Spleen (tissue), 11 donors: ENCODE data around the gene ZC3H4. TPM values are rescaled to one million over a fixed set of nuclear protein-coding genes. Genes with fewer than 3 reads are reported as not detected.

ENCODE experiments used
- DNase-seq: peaks from one replicate; pipeline ENCODE4 v3.0.0-alpha.2; 2020
- H3K27ac ChIP-seq, 8 donors: fragments of 200-600 bp; sonication (generic) in 7 of 8; 1 replicate in 4 of 8; 2 replicates in 4 of 8; pipeline versions ENCODE4 v1.5.0 to v1.8.0; 2016 to 2021; ENCODE audit warnings: inconsistent platforms in 4 of 8, mild to moderate bottlenecking in 4 of 8, moderate library complexity in 1 of 8
- H3K27me3 ChIP-seq, 7 donors: fragments of 200-600 bp; sonication (generic) in 6 of 7; replicated peaks in 1 of 7; 1 replicate in 4 of 7; 2 replicates in 3 of 7; pipeline versions ENCODE4 v1.5.0 to v1.8.0; 2016 to 2021; ENCODE audit warnings: inconsistent platforms in 3 of 7, mild to moderate bottlenecking in 1 of 7
- H3K36me3 ChIP-seq, 6 donors: fragments of 200-600 bp; sonication (generic) in 5 of 6; 1 replicate in 4 of 6; 2 replicates in 2 of 6; pipeline versions ENCODE4 v1.5.0 to v1.8.0; 2016 to 2021; ENCODE audit warnings: inconsistent platforms in 2 of 6
- H3K4me1 ChIP-seq, 6 donors: fragments of 200-600 bp; sonication (generic) in 5 of 6; 1 replicate in 3 of 6; 2 replicates in 3 of 6; pipeline versions ENCODE4 v1.5.0 to v1.8.0; 2016 to 2021; ENCODE audit warnings: inconsistent platforms in 3 of 6
- H3K4me3 ChIP-seq, 8 donors: fragments of 200-600 bp; sonication (generic) in 7 of 8; 1 replicate in 4 of 8; 2 replicates in 4 of 8; pipeline versions ENCODE4 v1.5.0 to v1.8.0; 2016 to 2021; ENCODE audit warnings: inconsistent platforms in 4 of 8, mild to moderate bottlenecking in 4 of 8, moderate library complexity in 2 of 8
- H3K9me3 ChIP-seq, 8 donors: fragments of 200-600 bp; sonication (generic) in 7 of 8; 1 replicate in 4 of 8; 2 replicates in 4 of 8; pipeline versions ENCODE4 v1.5.0 to v1.8.0; 2016 to 2021; ENCODE audit warnings: inconsistent platforms in 4 of 8
- POLR2A ChIP-seq, 3 donors: fragments of 450-650 bp; IDR thresholded peaks; one replicate each; pipeline ENCODE4 v1.5.1; 2017; ENCODE audit warnings: antibody characterized with exemption in 3 of 3, mild to moderate bottlenecking in 1 of 3
- POLR2AphosphoS5 ChIP-seq, 3 donors: sonication (generic); formaldehyde crosslinking; IDR thresholded peaks; one replicate each; pipeline ENCODE4 v1.5.1; 2017; ENCODE audit warnings: antibody characterized with exemption in 3 of 3
- WGBS, 5 donors: extraction: QIAGEN DNeasy Blood & Tissue Kit in 3 of 5; methylation state at CpG; one replicate each; pipeline versions ENCODE4 v1.1.5 to v1.1.7; 2013 to 2018; 5-methylcytosine and 5-hydroxymethylcytosine counted together
- intact Hi-C: fragments of 100-400 bp; cut with DNase I; formaldehyde crosslinking; loops from one replicate; pipeline ENCODE4 v1.15.0; 2023; ENCODE audit warnings: low total_unique reads
- polyA plus RNA-seq, 3 donors: library from polyadenylated mRNA; stranded (reverse); fragments of 200-250 nt; gene quantifications; one replicate each; pipeline ENCODE4 v1.2.1, GENCODE V29; 2013
- total RNA-seq, 7 donors: library from RNA; depleted of rRNA in 3 of 7; stranded (reverse); fragments of >200 nt in 3 of 7; fragmentation: NEBNext Ultra II Directional in 4 of 7; extraction: Animal tissue kit (Norgen Biotek cat#: 25700) in 4 of 7; gene quantifications; one replicate each; pipeline versions ENCODE4 v1.1.0 to v1.2.1, GENCODE V29; 2016 to 2021
- TF ChIP-seq, protein P1 (sequence below), 11 experiments: fragments of 200-600 bp in 7 of 11; fragments of 450-650 bp in 4 of 11; sonication (generic) in 4 of 11; IDR thresholded peaks in 8 of 11; conservative IDR thresholded peaks in 3 of 11; 1 replicate in 7 of 11; 2 replicates in 4 of 11; pipeline versions ENCODE4 v1.4.0 to v1.8.0; 2016 to 2021; ENCODE audit warnings: antibody characterized with exemption in 11 of 11, inconsistent platforms in 4 of 11, mild to moderate bottlenecking in 1 of 11
- donor health status: healthy with polysubstance abuse.
- donor health status: DM: no; HTN: no; CAD: no; lungs with moderate emphysema.
- donor health status: DM: no; HTN: no; CAD: no.
- donor health status: Bipolar disorder and iron deficiency.
- donor health status: healthy.
- donor health status: DM: no; HTN: no; CAD: no.
- donor health status: DM: yes; HTN: yes; CAD: no.

Gene ZC3H4
- total and polyA plus RNA-seq, 10 donors = 6.0 to 68.7 (median 33.4) TPM

DNA sequence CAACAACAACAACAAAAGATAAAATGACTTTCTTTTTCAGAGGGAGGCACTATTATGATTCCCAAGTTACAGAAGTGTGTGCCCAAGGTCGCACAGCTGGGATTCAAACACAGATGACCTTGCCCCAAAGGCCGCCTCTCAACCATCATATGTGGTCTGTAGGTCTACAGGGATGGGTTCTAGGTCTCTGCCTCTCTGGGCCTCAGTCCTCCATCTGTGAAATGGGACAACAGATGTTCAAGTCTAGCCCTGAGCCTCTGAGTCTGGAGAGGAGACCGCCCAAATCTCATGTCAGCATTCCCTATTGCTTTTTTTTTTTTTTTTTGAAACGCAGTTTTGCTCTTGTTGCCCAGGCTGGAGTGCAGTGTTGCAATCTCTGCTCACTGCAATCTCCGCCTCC lies 89.1 kb downstream of the ZC3H4 start:
- Histone ChIP-seq H3K27me3 (peaks cover 10 to 97% (median 74%) of the 10 kb centered on the region in 7 donors), H3K9me3 (no peaks in the 10 kb centered on the region), H3K36me3 (no peaks in the 10 kb centered on the region), H3K4me1 (peaks cover 11 to 43% (median 32%) of the 10 kb centered on the region in 6 donors), H3K4me3 (no peak overlapping the region), H3K27ac (no peak overlapping the region)
- TF ChIP-seq POLR2A (IDR thresholded peaks at IDR 0.05) (no peak), POLR2AphosphoS5 (IDR thresholded peaks at IDR 0.05) (no peak)
- TF ChIP-seq, protein P1, sequence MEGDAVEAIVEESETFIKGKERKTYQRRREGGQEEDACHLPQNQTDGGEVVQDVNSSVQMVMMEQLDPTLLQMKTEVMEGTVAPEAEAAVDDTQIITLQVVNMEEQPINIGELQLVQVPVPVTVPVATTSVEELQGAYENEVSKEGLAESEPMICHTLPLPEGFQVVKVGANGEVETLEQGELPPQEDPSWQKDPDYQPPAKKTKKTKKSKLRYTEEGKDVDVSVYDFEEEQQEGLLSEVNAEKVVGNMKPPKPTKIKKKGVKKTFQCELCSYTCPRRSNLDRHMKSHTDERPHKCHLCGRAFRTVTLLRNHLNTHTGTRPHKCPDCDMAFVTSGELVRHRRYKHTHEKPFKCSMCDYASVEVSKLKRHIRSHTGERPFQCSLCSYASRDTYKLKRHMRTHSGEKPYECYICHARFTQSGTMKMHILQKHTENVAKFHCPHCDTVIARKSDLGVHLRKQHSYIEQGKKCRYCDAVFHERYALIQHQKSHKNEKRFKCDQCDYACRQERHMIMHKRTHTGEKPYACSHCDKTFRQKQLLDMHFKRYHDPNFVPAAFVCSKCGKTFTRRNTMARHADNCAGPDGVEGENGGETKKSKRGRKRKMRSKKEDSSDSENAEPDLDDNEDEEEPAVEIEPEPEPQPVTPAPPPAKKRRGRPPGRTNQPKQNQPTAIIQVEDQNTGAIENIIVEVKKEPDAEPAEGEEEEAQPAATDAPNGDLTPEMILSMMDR (IDR thresholded peaks at IDR 0.05 in 8 of 11, conservative IDR thresholded peaks at IDR 0.05 in 3 of 11) = no peak
- intact Hi-C loops = no loop called here
- 59 to 86% (median 73%) methylated on average over 5 of the region's 5 CpGs for WGBS, 5 donors
- DNase-seq = no peak

DNA sequence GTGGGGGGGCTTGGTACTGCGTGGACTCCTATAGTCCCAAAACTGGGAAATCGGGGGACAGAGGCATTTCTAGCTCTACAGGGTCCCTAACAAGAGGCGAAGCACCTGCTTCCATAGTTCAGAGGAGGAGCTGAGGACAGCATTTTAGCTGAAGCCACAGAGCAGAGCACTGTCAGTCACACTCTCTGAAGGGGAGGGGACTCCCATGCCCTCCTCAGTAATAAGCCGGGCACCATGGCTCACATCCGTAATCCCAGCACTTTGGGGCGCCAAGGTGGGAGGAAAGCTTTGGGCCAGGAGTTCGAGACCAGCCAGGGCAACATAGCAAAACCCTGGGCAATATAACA lies 90.2 kb downstream of the ZC3H4 start:
- no peak for TF ChIP-seq POLR2AphosphoS5 (IDR thresholded peaks at IDR 0.05)
- TF ChIP-seq POLR2A (IDR thresholded peaks at IDR 0.05) = no peak
- TF ChIP-seq, protein P1 (IDR thresholded peaks at IDR 0.05 in 8 of 11, conservative IDR thresholded peaks at IDR 0.05 in 3 of 11) = no peak
- intact Hi-C loops = no loop called here
- H3K27ac ChIP-seq = no peak overlapping the region
- H3K36me3 ChIP-seq = no peaks in the 10 kb centered on the region
- no peaks in the 10 kb centered on the region for H3K9me3 ChIP-seq
- 35 to 52% (median 40%) methylated on average over 7 of the region's 7 CpGs for WGBS, 5 donors
- peaks cover 10 to 97% (median 79%) of the 10 kb centered on the region in 7 donors for H3K27me3 ChIP-seq
- H3K4me1 ChIP-seq = peaks cover 11 to 46% (median 35%) of the 10 kb centered on the region in 6 donors
- no peak overlapping the region for H3K4me3 ChIP-seq
- DNase-seq = no peak

DNA sequence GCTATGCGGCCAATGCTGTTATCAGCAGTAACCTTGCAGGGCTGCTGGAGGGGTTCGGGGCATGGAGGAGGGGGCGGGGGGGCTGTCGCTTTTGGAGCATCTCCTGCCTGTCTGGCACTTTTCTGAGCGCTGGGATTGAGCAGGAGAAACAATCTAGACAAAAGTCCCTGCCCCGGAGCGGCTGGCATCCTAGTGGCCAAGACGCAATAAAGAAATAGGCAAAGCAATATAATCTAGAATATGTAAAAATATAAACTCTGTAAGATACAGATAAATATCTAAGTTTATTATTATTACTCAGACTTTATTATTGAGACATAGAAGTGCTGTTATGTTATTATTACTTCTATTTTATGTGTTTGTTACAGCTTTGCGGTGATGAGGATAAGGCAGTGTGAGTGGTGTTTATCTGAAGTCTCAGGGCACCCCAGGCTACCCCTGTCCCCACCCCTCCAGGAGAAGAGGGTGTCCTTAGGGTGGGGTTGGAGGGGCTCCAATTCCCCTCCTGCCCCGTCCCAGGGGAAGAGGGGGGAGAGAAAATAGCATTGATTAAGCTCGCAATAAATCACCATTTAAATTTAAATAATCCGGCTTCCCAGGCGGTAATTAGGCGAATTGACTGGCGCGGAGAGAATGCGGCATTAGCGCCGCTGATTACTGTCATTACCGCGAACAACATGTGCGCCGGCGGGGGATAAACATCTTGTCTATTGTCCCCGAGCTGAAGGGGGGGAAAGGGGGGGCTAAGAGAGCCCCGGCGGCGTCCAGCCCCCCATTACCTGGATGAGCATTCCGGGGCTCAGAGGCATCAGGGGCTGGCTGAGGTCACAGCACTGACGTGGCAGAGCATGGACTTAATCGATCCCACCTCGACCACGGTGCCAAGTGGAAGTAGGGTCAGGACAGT lies 90.8 kb downstream of the ZC3H4 start:
- TF ChIP-seq POLR2AphosphoS5 (IDR thresholded peaks at IDR 0.05) = no peak
- no peak for TF ChIP-seq POLR2A (IDR thresholded peaks at IDR 0.05)
- TF ChIP-seq, protein P1 (IDR thresholded peaks at IDR 0.05 in 8 of 11, conservative IDR thresholded peaks at IDR 0.05 in 3 of 11) = no peak
- DNase-seq = peak; percentile 51
- Histone ChIP-seq H3K27ac (no peak overlapping the region), H3K9me3 (no peaks in the 10 kb centered on the region), H3K27me3 (peaks cover 10 to 97% (median 73%) of the 10 kb centered on the region in 7 donors), H3K36me3 (no peaks in the 10 kb centered on the region), H3K4me1 (peaks cover 11 to 45% (median 33%) of the 10 kb centered on the region in 6 donors), H3K4me3 (no peak overlapping the region)
- intact Hi-C loops = no loop called here
- 14 to 29% (median 15%) methylated on average over 29 to 33 of the region's 33 CpGs for WGBS, 5 donors

DNA sequence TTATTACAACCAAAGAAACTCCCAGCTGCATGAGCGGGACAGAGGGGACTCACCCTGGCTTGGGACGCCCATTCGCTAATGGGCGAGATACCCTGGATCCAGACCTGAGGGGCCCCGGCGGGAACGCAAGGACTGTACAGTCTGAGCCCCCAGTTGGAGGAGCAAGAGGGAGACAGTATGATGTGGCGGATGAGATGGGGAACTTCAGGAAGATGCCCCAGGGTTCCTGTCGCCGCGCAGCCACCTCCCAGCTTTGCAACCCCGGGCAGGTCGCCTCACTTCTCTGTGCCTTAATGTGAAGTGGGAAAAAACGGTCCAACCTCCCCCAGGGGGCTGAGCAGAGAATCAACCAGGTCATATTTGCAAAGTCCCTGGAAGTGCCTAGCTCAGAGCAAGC lies 91.4 kb downstream of the ZC3H4 start:
- TF ChIP-seq POLR2AphosphoS5 (IDR thresholded peaks at IDR 0.05) (no peak), POLR2A (IDR thresholded peaks at IDR 0.05) (no peak)
- TF ChIP-seq, protein P1 (IDR thresholded peaks at IDR 0.05 in 8 of 11, conservative IDR thresholded peaks at IDR 0.05 in 3 of 11) = no peak
- intact Hi-C loops = no loop called here
- Histone ChIP-seq H3K4me3 (no peak overlapping the region), H3K4me1 (peaks cover 11 to 45% (median 33%) of the 10 kb centered on the region in 6 donors), H3K27ac (no peak overlapping the region), H3K36me3 (no peaks in the 10 kb centered on the region), H3K27me3 (peaks cover 10 to 94% (median 72%) of the 10 kb centered on the region in 7 donors), H3K9me3 (no peaks in the 10 kb centered on the region)
- no peak for DNase-seq
- WGBS, 5 donors = 33 to 48% (median 40%) methylated on average over 13 to 14 of the region's 14 CpGs
